ENCODE data around the gene TNIK. TPM values are rescaled to one million over a fixed set of nuclear protein-coding genes. Genes with fewer than 3 reads are reported as not detected.
A peak's percentile ranks its signal among the peaks of the same experiment; 100 is the strongest.

TNIK gene
- total and polyA plus RNA-seq, 10 of the 15 experiments (the other 5 are each of a cell fraction or from before 2014, with no cell fraction given): 13.9 to 74.3 (median 48.2) TPM

GRCh38 chr3:171268677-171269076 is 191.5 kb downstream of the TNIK start:
- POLR2A ChIA-PET: interaction anchor here (1.0 to 4.9 kb wide), 5 partner anchors 8 to 191 kb away, joined by 4 to 27 read pairs (median 5); no protein-coding TSS in a partner anchor
- RAD21 ChIA-PET (ENCODE audit: unreplicated experiment): interaction anchor here (0.8 to 6.4 kb wide), 8 partner anchors 10 to 193 kb away, joined by 3 to 68 read pairs (median 8); no protein-coding TSS in a partner anchor
- no TSS peak for BruUV-seq (replicated peaks)
- Histone ChIP-seq H3K36me3 (ENCODE audit: control insufficient read depth in 2 of 2, insufficient read depth in 2 of 2, low read length in 1 of 2) (peaks cover 1 to 4% of the 10 kb centered on the region in 2 experiments; a peak in 2 of 4 replicates), H3K27me3 (replicated peaks in 1 of 2; ENCODE audit: control insufficient read depth in 2 of 2, insufficient read depth in 2 of 2, low read length in 1 of 2) (no peaks in the 10 kb centered on the region), H2AFZ (ENCODE audit: control insufficient read depth, low read depth, low read length) (no peak overlapping the region), H4K20me1 (ENCODE audit: control insufficient read depth, insufficient read depth) (no peaks in the 10 kb centered on the region), H3K4me2 (ENCODE audit: control insufficient read depth, insufficient read depth) (no peak overlapping the region), H3K79me2 (ENCODE audit: control insufficient read depth, insufficient read depth, low read length) (peaks cover 95% of the 10 kb centered on the region), H3K9ac (ENCODE audit: control insufficient read depth, insufficient read depth, low read length) (no peak overlapping the region), H3K9me3 (replicated peaks; ENCODE audit: control insufficient read depth, insufficient read depth, low read length) (peaks cover 7% of the 10 kb centered on the region; the same call in 2 of the 3 replicates), H3K4me1 (ENCODE audit: control insufficient read depth, insufficient read depth, low read length) (peaks cover 68% of the 10 kb centered on the region), H3K4me3 (no peak overlapping the region), H3K27ac (ENCODE audit: control insufficient read depth, insufficient read depth) (peak overlapping the region; percentile 17; the same call in 1 of the 2 replicates)
- ATAC-seq (no peak), DNase-seq (ENCODE audit: low read depth, low spot score) (no peak), FAIRE-seq (no peak)
- CTCF ChIA-PET: interaction anchor here (1.4 to 4.7 kb wide), 3 partner anchors 12 to 19 kb away, joined by 3 to 42 read pairs (median 4); no protein-coding TSS in a partner anchor
- TF ChIP-seq DPF2 (IDR thresholded peaks at IDR 0.05): no peak
- no peak for TF ChIP-seq POU2F2 (IDR thresholded peaks at IDR 0.05; ENCODE audit: borderline replicate concordance, low read depth, low read length)
- SMC1A ChIA-PET (ENCODE audit: uncharacterized antibody, unreplicated experiment): interaction anchor here (1.1 to 28.2 kb wide), 9 partner anchors 13 to 171 kb away, joined by 3 to 657 read pairs (median 5); no protein-coding TSS in a partner anchor
- intact Hi-C loops (cut with micrococcal nuclease; ENCODE audit: unreplicated experiment): no loop called here
- WGBS (ENCODE audit: insufficient coverage, insufficient replicate concordance, low lambda C conversion rate, missing lambda C conversion rate): 100% methylated on average over 1 of the region's 1 CpG
- in situ Hi-C loops (cut with MboI): no loop called here

GRCh38 chr3:171267104-171267503 is 193.1 kb downstream of the TNIK start:
- 0% methylated on average over 1 of the region's 1 CpG for WGBS (ENCODE audit: insufficient coverage, insufficient replicate concordance, low lambda C conversion rate, missing lambda C conversion rate)
- CTCF ChIA-PET: interaction anchor here (0.5 to 1.6 kb wide), 2 partner anchors 15 to 21 kb away, joined by 3 to 5 read pairs; no protein-coding TSS in a partner anchor
- RAD21 ChIA-PET (ENCODE audit: unreplicated experiment): interaction anchor here (1.2 to 6.4 kb wide), 4 partner anchors 9 to 80 kb away, joined by 3 to 68 read pairs (median 32); no protein-coding TSS in a partner anchor
- ATAC-seq: peak; percentile 15
- Histone ChIP-seq H3K9ac (ENCODE audit: control insufficient read depth, insufficient read depth, low read length) (no peak overlapping the region; the same call in 1 of the 2 replicates), H3K27me3 (replicated peaks in 1 of 2; ENCODE audit: control insufficient read depth in 2 of 2, insufficient read depth in 2 of 2, low read length in 1 of 2) (no peaks in the 10 kb centered on the region), H4K20me1 (ENCODE audit: control insufficient read depth, insufficient read depth) (no peaks in the 10 kb centered on the region), H3K4me1 (ENCODE audit: control insufficient read depth, insufficient read depth, low read length) (peaks cover 74% of the 10 kb centered on the region), H3K79me2 (ENCODE audit: control insufficient read depth, insufficient read depth, low read length) (peaks cover 96% of the 10 kb centered on the region), H3K4me3 (no peak overlapping the region), H3K9me3 (replicated peaks; ENCODE audit: control insufficient read depth, insufficient read depth, low read length) (peaks cover 1% of the 10 kb centered on the region; the same call in 2 of the 3 replicates), H3K27ac (ENCODE audit: control insufficient read depth, insufficient read depth) (peak overlapping the region; percentile 77), H3K36me3 (ENCODE audit: control insufficient read depth in 2 of 2, insufficient read depth in 2 of 2, low read length in 1 of 2) (no peaks in the 10 kb centered on the region; a peak in 2 of 4 replicates), H3K4me2 (ENCODE audit: control insufficient read depth, insufficient read depth) (peak overlapping the region; percentile 80), H2AFZ (ENCODE audit: control insufficient read depth, low read depth, low read length) (no peak overlapping the region)
- intact Hi-C loops (cut with micrococcal nuclease; ENCODE audit: unreplicated experiment) (no loop called here), in situ Hi-C loops (cut with MboI) (no loop called here)
- TF ChIP-seq KLF5 (IDR thresholded peaks at IDR 0.05; ENCODE audit: partially characterized antibody) (no peak), MEF2B (IDR thresholded peaks at IDR 0.05; ENCODE audit: partially characterized antibody, poor library complexity, severe bottlenecking) (no peak), ZBED1 (IDR thresholded peaks at IDR 0.05; ENCODE audit: borderline replicate concordance) (no peak), NR2C1 (IDR thresholded peaks at IDR 0.05) (no peak), SUZ12 (IDR thresholded peaks at IDR 0.05; ENCODE audit: unreplicated experiment) (no peak), NR2C2 (IDR thresholded peaks at IDR 0.05; ENCODE audit: borderline replicate concordance, control insufficient read depth, insufficient read length, low read depth) (no peak), SMAD5 (IDR thresholded peaks at IDR 0.05; ENCODE audit: low read depth) (no peak), IRF4 (IDR thresholded peaks at IDR 0.05; ENCODE audit: low read depth, low read length) (no peak), MAX (IDR thresholded peaks at IDR 0.05; ENCODE audit: low read depth, low read length) (no peak), REST (IDR thresholded peaks at IDR 0.05; ENCODE audit: low read depth, low read length) (no peak), TAF1 (IDR thresholded peaks at IDR 0.05; ENCODE audit: borderline replicate concordance, low read depth, low read length) (no peak)
- DNase-seq (ENCODE audit: low read depth, low spot score): no peak
- SMC1A ChIA-PET (ENCODE audit: uncharacterized antibody, unreplicated experiment): interaction anchor here (1.1 to 28.2 kb wide), 5 partner anchors 14 to 63 kb away, joined by 3 to 657 read pairs (median 3); no protein-coding TSS in a partner anchor
- FAIRE-seq: no peak
- BruUV-seq (replicated peaks): no TSS peak
- POLR2A ChIA-PET: interaction anchor here (1.1 to 4.9 kb wide), 3 partner anchors 9 to 15 kb away, joined by 4 to 27 read pairs (median 11); no protein-coding TSS in a partner anchor

All from GM12878 (cell line).